ENCODE data around the gene RD3L.

The RD3L gene

DNA sequence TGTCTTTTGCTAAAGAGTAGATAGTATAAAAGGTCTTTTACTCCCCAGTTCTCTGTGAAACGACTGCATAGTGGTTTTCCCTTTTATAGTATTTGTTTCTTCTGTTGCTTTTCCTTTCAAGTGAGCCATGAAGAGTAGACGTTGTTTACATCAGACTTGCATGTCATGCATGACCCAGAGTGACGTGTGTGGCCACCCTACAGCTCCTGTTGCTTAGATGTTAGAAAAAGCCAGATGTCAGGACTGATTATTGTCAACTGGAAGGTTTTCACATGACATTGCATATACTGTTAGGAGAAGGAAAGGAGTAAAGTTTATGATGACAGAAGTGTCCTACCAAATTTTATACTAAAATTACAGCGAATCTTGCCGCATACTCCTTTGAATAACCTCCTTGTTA, 1.3 kb upstream of the RD3L start:
- no peak for TF ChIP-seq CTCF (IDR thresholded peaks at IDR 0.05; ENCODE audit: extremely low read depth, missing control alignments)
- no peak for DNase-seq (ENCODE audit: low spot score)

DNA sequence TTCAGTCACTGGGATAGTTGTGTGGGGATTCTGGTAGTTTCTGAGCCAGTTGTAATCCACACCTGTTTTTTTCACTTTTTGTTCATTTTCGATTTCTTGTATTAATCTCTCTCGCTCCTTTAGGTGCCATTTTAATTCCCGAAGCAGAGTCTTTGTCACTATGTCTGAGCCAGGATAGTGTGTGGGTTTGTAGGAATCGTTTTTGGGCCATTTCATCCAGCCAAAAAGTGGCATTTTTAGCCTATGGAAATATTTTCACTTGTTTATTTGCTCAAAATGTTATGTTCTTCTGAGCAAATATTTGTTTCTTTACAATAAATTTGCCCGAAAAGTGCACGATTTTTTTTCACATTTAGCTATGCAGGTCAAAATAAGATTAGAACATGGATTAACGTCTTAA, 867 bp downstream of the RD3L start:
- DNase-seq (ENCODE audit: low spot score), result no peak
- TF ChIP-seq CTCF (IDR thresholded peaks at IDR 0.05; ENCODE audit: extremely low read depth, missing control alignments), result no peak

DNA sequence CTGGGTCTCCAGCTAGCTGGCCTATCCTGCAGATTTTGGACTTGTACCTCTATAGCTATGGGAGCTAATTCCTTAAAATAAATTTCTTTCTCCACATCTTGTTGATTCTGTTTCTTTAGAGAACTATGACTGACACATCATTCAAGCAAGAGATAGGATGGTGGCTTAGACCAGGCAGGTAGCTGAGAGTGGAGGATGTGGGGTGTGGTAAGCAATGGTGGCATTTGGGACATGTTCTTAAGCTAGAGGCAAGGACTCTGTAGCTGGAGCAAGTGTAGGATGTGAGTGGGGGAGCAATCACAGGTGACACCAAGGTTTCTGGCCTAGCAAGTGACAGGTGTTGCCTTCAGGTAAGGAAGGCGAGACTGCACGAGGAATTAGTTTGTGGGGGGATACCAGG, 7.2 kb downstream of the RD3L start:
- TF ChIP-seq CTCF (IDR thresholded peaks at IDR 0.05; ENCODE audit: extremely low read depth, missing control alignments), result no peak
- no peak for DNase-seq (ENCODE audit: low spot score)

DNA sequence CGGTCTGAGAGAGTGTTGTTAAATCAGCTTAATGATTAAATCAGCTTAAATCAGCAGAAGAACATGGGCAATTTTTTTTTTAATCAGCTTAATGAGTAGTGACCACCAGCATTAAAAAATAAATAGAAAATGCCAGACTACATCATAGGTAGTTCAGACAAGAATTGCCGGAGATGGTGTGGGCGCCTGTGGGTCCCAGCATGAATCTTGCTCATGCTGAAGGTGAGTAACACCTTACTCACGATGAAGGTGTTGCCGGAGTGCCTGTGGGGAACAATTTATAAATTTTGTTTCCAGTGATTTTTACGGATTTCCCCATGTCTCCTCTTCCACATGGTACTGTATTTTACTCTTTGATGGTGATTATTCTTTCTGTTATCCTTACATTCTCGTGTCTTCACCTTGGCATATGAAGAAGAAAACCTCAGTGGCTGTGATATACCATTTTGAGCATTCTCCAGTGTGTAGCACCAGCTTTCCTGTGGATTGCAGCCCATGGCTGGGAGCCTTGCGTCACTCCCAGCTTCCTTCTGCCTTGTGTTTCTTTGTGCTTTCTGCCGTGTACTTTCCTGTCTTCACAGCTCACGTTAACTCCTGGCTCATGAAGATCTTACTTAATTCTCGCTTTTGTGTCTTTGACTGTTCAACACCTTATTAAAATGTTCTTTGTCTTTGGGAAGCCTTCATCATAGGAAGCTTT, 9.4 kb downstream of the RD3L start:
- no peak for DNase-seq (ENCODE audit: low spot score)
- TF ChIP-seq CTCF (IDR thresholded peaks at IDR 0.05; ENCODE audit: extremely low read depth, missing control alignments), result no peak

GRCh38 chr14:103931422-103931821, 10.9 kb downstream of the RD3L start:
- DNase-seq (ENCODE audit: low spot score), result no peak

GRCh38 chr14:103930051-103930604, 12.2 kb downstream of the RD3L start:
- DNase-seq (ENCODE audit: low spot score), result no peak
- TF ChIP-seq CTCF (IDR thresholded peaks at IDR 0.05; ENCODE audit: extremely low read depth, missing control alignments), result no peak

More at GRCh38 chr14:103931422-103931821, 10.9 kb downstream of the RD3L start:
- TF ChIP-seq CTCF (IDR thresholded peaks at IDR 0.05; ENCODE audit: extremely low read depth, missing control alignments), result no peak

- no peak for DNase-seq (ENCODE audit: low spot score)
- no peak for TF ChIP-seq CTCF (IDR thresholded peaks at IDR 0.05; ENCODE audit: extremely low read depth, missing control alignments)
These were observed 14.1 kb downstream of the RD3L start, which contains the start of gene TDRD9 for GRCh38 chr14:103928011-103928890. TDRD9 (plus strand) TSS chr14:103928456; CDS start chr14:103928510, 54 bp downstream.

Measured in GM20000 (cell line).